ENCODE measurements around the gene C2CD4D. TPM values are rescaled to one million over a fixed set of nuclear protein-coding genes. Genes with fewer than 3 reads are reported as not detected.

C2CD4D gene
- total RNA-seq, 1 donor from 2014 or later = not detected

- DNase-seq (ENCODE audit: low read depth) = no peak
Measured at GRCh38 chr1:151815716-151816327, 23.8 kb downstream of the C2CD4D start.

GRCh38 chr1:151814971-151815545, 24.6 kb downstream of the C2CD4D start:
- no peak for DNase-seq (ENCODE audit: low read depth)

GRCh38 chr1:151814426-151814825, 25.2 kb downstream of the C2CD4D start:
- no peak for DNase-seq (ENCODE audit: low read depth)

GRCh38 chr1:151813271-151813977, 26.2 kb downstream of the C2CD4D start:
- DNase-seq (ENCODE audit: low read depth) = no peak

- DNase-seq (ENCODE audit: low read depth) = peak; percentile 78
Measured at GRCh38 chr1:151811181-151811580, 28.4 kb downstream of the C2CD4D start.

GRCh38 chr1:151809985-151810556, 29.5 kb downstream of the C2CD4D start:
- no peak for DNase-seq (ENCODE audit: low read depth)

- no peak for DNase-seq (ENCODE audit: low read depth)
Measured at GRCh38 chr1:151809290-151809984, 30.2 kb downstream of the C2CD4D start.

- no peak for DNase-seq (ENCODE audit: low read depth)
Measured at GRCh38 chr1:151807766-151808165, 31.9 kb downstream of the C2CD4D start.

- DNase-seq (ENCODE audit: low read depth) = no peak
Measured at GRCh38 chr1:151807131-151807530, 32.5 kb downstream of the C2CD4D start.

- DNase-seq (ENCODE audit: low read depth) = no peak
Measured at GRCh38 chr1:151806170-151806569, 33.5 kb downstream of the C2CD4D start.

GRCh38 chr1:151805066-151805820, 34.4 kb downstream of the C2CD4D start, which contains the start of gene LINGO4:
Gene LINGO4 (minus strand): TSS chr1:151805419. CDS start chr1:151802704, 2,715 bp downstream.
- no peak for DNase-seq (ENCODE audit: low read depth)

- no peak for DNase-seq (ENCODE audit: low read depth)
Measured at GRCh38 chr1:151803915-151804314, 35.7 kb downstream of the C2CD4D start.

GRCh38 chr1:151803164-151803563, 36.5 kb downstream of the C2CD4D start:
- no peak for DNase-seq (ENCODE audit: low read depth)

GRCh38 chr1:151802372-151802771, 37.2 kb downstream of the C2CD4D start:
- DNase-seq (ENCODE audit: low read depth) = no peak

GRCh38 chr1:151801846-151802245, 37.8 kb downstream of the C2CD4D start:
- no peak for DNase-seq (ENCODE audit: low read depth)

GRCh38 chr1:151801310-151801820, 38.3 kb downstream of the C2CD4D start:
- DNase-seq (ENCODE audit: low read depth) = no peak

- no peak for DNase-seq (ENCODE audit: low read depth)
Measured at GRCh38 chr1:151800830-151801229, 38.8 kb downstream of the C2CD4D start.

GRCh38 chr1:151799179-151800022, 40.2 kb downstream of the C2CD4D start:
- no peak for DNase-seq (ENCODE audit: low read depth)

GRCh38 chr1:151798571-151798970, 41.0 kb downstream of the C2CD4D start:
- no peak for DNase-seq (ENCODE audit: low read depth)

Data from myocyte (in vitro differentiated cells).